H1 (cell line): Measurements from ENCODE around the gene OSTN. TPM values are rescaled to one million over a fixed set of nuclear protein-coding genes. Genes with fewer than 3 reads are reported as not detected.

ENCODE experiments used
- CTCF ChIA-PET: fragments of 300-600 bp; sonication (Branson Sonifier 250); formaldehyde crosslinking; loops from one replicate; lab custom pipeline; 2021; ENCODE audit not compliant: partially characterized antibody; lab: Charles Lee
- POLR2A ChIA-PET: fragments of 300-600 bp; sonication (Branson Sonifier 250); formaldehyde crosslinking; loops from one replicate; lab custom pipeline; 2021; ENCODE audit warnings: inconsistent platforms; ENCODE audit not compliant: partially characterized antibody; lab: Charles Lee
- DNase-seq, 2 experiments: peaks; one replicate each; pipeline versions ENCODE4 v3.0.0 to v3.0.0-alpha.2; 2010 to 2022; ENCODE audit warnings: low spot score in 2 of 2, low read depth in 1 of 2, mixed read lengths in 1 of 2
- FAIRE-seq: peaks from 2 replicates; lab custom pipeline; 2011; peaks lifted over from hg19 to GRCh38; lab: Jason Lieb, UNC
- H2AFZ ChIP-seq: 2 replicates; pipeline ENCODE4 v1.8.1; 2012; ENCODE audit warnings: low read length, inconsistent platforms
- H2AK5ac ChIP-seq: 2 replicates; pipeline ENCODE4 v1.6.1; 2013; ENCODE audit warnings: low read depth, low read length
- H2BK120ac ChIP-seq: replicated peaks from 2 replicates; pipeline ENCODE3; 2013; ENCODE audit warnings: low read depth, low read length, inconsistent platforms
- H2BK12ac ChIP-seq: 2 replicates; pipeline ENCODE4 v1.6.1; 2013; ENCODE audit warnings: low read depth, low read length
- H2BK15ac ChIP-seq: 2 replicates; pipeline ENCODE4 v1.6.1; 2013; ENCODE audit warnings: low read length
- H2BK20ac ChIP-seq: 2 replicates; pipeline ENCODE4 v1.6.1; 2013; ENCODE audit warnings: low read length
- H2BK5ac ChIP-seq: 2 replicates; pipeline ENCODE4 v1.6.1; 2013; ENCODE audit warnings: low read depth, low read length
- H3K14ac ChIP-seq: 2 replicates; pipeline ENCODE4 v1.6.1; 2013; ENCODE audit warnings: inconsistent platforms; ENCODE audit not compliant: insufficient read length
- H3K18ac ChIP-seq: 2 replicates; pipeline ENCODE4 v1.6.1; 2013; ENCODE audit warnings: low read length; ENCODE audit errors: extremely low read depth
- H3K23ac ChIP-seq: 2 replicates; pipeline ENCODE4 v1.6.1; 2013; ENCODE audit warnings: inconsistent platforms; ENCODE audit not compliant: insufficient read length
- H3K23me2 ChIP-seq: 2 replicates; pipeline ENCODE4 v1.6.1; 2013; ENCODE audit warnings: low read depth, low read length
- H3K27ac ChIP-seq: 2 replicates; pipeline ENCODE4 v1.6.1; 2011; ENCODE audit warnings: low read depth, low read length, inconsistent platforms
- H3K27me3 ChIP-seq, 4 experiments: replicated peaks in 1 of 4; 1 replicate in 1 of 4; 2 replicates in 3 of 4; pipeline versions ENCODE4 v1.6.1 to v1.8.1; 2011 to 2013; ENCODE audit warnings: low read length in 3 of 4, mild to moderate bottlenecking in 3 of 4, inconsistent platforms in 2 of 4, mixed read lengths in 2 of 4, moderate library complexity in 1 of 4; ENCODE audit not compliant: control insufficient read depth in 3 of 4, insufficient read depth in 3 of 4; ENCODE audit errors: extremely low read depth in 1 of 4
- H3K36me3 ChIP-seq, 4 experiments: 2 replicates each; pipeline versions ENCODE4 v1.6.1 to v1.8.1; 2011 to 2013; ENCODE audit warnings: mild to moderate bottlenecking in 4 of 4, low read length in 3 of 4, moderate library complexity in 2 of 4, control low read depth in 1 of 4, inconsistent platforms in 1 of 4; ENCODE audit not compliant: insufficient read depth in 4 of 4, control insufficient read depth in 2 of 4
- H3K4ac ChIP-seq: replicated peaks from 2 replicates; pipeline ENCODE3; 2013; ENCODE audit warnings: low read length, low read depth, mixed read lengths, inconsistent platforms; ENCODE audit not compliant: insufficient read length
- H3K4me1 ChIP-seq, 4 experiments: replicated peaks in 1 of 4; 1 replicate in 1 of 4; 2 replicates in 3 of 4; pipeline versions ENCODE4 v1.6.1 to v1.8.1; 2011 to 2013; ENCODE audit warnings: low read length in 3 of 4, inconsistent platforms in 2 of 4, mixed read lengths in 1 of 4; ENCODE audit not compliant: insufficient read depth in 4 of 4, control insufficient read depth in 3 of 4
- H3K4me2 ChIP-seq, 2 experiments: 2 replicates each; pipeline versions ENCODE4 v1.6.1 to v1.8.1; 2011 to 2013; ENCODE audit warnings: low read depth in 2 of 2, low read length in 2 of 2, control low read depth in 1 of 2, inconsistent platforms in 1 of 2, mild to moderate bottlenecking in 1 of 2; ENCODE audit not compliant: insufficient read depth in 1 of 2
- H3K4me3 ChIP-seq, 4 experiments: fragments of 200-600, 300-600 bp in 1 of 4; sonication (generic), shearing (Covaris generic), sonication (Bioruptor Twin) in 1 of 4; 2 replicates each; pipeline versions ENCODE4 v1.5.1 to v1.8.1; 2011 to 2016; ENCODE audit warnings: low read length in 4 of 4, low read depth in 3 of 4, control low read depth in 2 of 4, inconsistent platforms in 2 of 4, mild to moderate bottlenecking in 2 of 4, mixed read lengths in 1 of 4, moderate library complexity in 1 of 4; ENCODE audit not compliant: insufficient read depth in 2 of 4; ENCODE audit errors: extremely low read depth in 1 of 4
- H3K56ac ChIP-seq: replicated peaks from 2 replicates; pipeline ENCODE3; 2013; ENCODE audit warnings: low read depth, mild to moderate bottlenecking, mixed read lengths, low read length, inconsistent platforms; ENCODE audit not compliant: insufficient read length
- H3K79me1 ChIP-seq: 2 replicates; pipeline ENCODE4 v1.6.1; 2013; ENCODE audit warnings: low read depth, low read length, control low read depth
- H3K79me2 ChIP-seq, 2 experiments: 2 replicates each; pipeline versions ENCODE4 v1.6.1 to v1.8.1; 2012 to 2013; ENCODE audit warnings: low read length in 2 of 2, mild to moderate bottlenecking in 2 of 2, inconsistent platforms in 1 of 2; ENCODE audit not compliant: insufficient read depth in 2 of 2, control insufficient read depth in 1 of 2
- H3K9ac ChIP-seq, 4 experiments: replicated peaks in 1 of 4; 1 replicate in 1 of 4; 2 replicates in 3 of 4; pipeline versions ENCODE4 v1.6.1 to v1.8.1; 2011 to 2013; ENCODE audit warnings: low read depth in 3 of 4, low read length in 3 of 4, control low read depth in 2 of 4, mild to moderate bottlenecking in 2 of 4, moderate library complexity in 2 of 4, inconsistent platforms in 1 of 4; ENCODE audit errors: extremely low read depth in 1 of 4
- H3K9me3 ChIP-seq, 2 experiments: 2 replicates each; pipeline versions ENCODE4 v1.6.1 to v1.8.1; 2012 to 2013; ENCODE audit warnings: mild to moderate bottlenecking in 2 of 2, moderate library complexity in 2 of 2, control low read depth in 1 of 2, inconsistent platforms in 1 of 2, low read depth in 1 of 2, low read length in 1 of 2, mixed read lengths in 1 of 2; ENCODE audit not compliant: insufficient read depth in 2 of 2
- H4K20me1 ChIP-seq, 2 experiments: replicated peaks in 1 of 2; 2 replicates each; pipeline versions ENCODE3 to v1.8.1; 2011 to 2013; ENCODE audit warnings: inconsistent platforms in 2 of 2, low read length in 2 of 2, mild to moderate bottlenecking in 1 of 2; ENCODE audit not compliant: insufficient read depth in 2 of 2, control insufficient read depth in 1 of 2
- H4K5ac ChIP-seq: 2 replicates; pipeline ENCODE4 v1.6.1; 2013; ENCODE audit warnings: low read length, low read depth, mixed read lengths, inconsistent platforms; ENCODE audit not compliant: insufficient read length
- H4K8ac ChIP-seq: 2 replicates; pipeline ENCODE4 v1.8.0; 2013; ENCODE audit warnings: mild to moderate bottlenecking, moderate library complexity, low read length, inconsistent platforms; ENCODE audit not compliant: insufficient read depth; ENCODE audit errors: extremely low read depth
- H4K91ac ChIP-seq: replicated peaks from 2 replicates; pipeline ENCODE3; 2013; ENCODE audit warnings: low read length, mixed read lengths, inconsistent platforms; ENCODE audit not compliant: insufficient read length
- WGBS, 2 experiments: shearing (Covaris generic) in 1 of 2; methylation state at CpG; one replicate each; pipeline versions ENCODE4 v1.1.6 to v1.1.7; 2013 to 2015; ENCODE audit warnings: low lambda C conversion rate in 2 of 2, mixed read lengths in 2 of 2, inconsistent platforms in 1 of 2, low coverage in 1 of 2, missing lambda C conversion rate in 1 of 2; ENCODE audit not compliant: insufficient replicate concordance in 2 of 2, insufficient coverage in 1 of 2, insufficient read length in 1 of 2; ENCODE audit errors: extremely low coverage in 1 of 2, missing lambda C conversion rate in 1 of 2; 5-methylcytosine and 5-hydroxymethylcytosine counted together
- polyA plus RNA-seq, 7 experiments: library from polyadenylated mRNA; depleted of rRNA in 3 of 7; stranded (reverse) in 5 of 7; unstranded in 2 of 7; fragments of >200 nt in 5 of 7; fragments of 200-250 nt in 2 of 7; gene quantifications; 1 replicate in 5 of 7; 2 replicates in 1 of 7; 4 replicates in 1 of 7; pipeline versions ENCODE4 v1.2.1 to v1.2.3, GENCODE V29; 2011 to 2013; ENCODE audit warnings: missing spikeins in 2 of 7, mixed read lengths in 2 of 7
- total RNA-seq: library from RNA; stranded (reverse); fragmentation: NEBNext Ultra II Directional; extraction: Animal tissue kit (Norgen Biotek cat#: 25700); gene quantifications from 2 replicates; pipeline ENCODE4 v1.2.1, GENCODE V29; 2021
- TF ChIP-seq, protein P1 (sequence below): IDR thresholded peaks from 2 replicates; pipeline ENCODE4 v1.6.1; 2012; ENCODE audit warnings: inconsistent platforms

The OSTN gene
- total and polyA plus RNA-seq, 2 of the 8 experiments (the other 6 are each of a cell fraction or from before 2014, with no cell fraction given): not detected

DNA sequence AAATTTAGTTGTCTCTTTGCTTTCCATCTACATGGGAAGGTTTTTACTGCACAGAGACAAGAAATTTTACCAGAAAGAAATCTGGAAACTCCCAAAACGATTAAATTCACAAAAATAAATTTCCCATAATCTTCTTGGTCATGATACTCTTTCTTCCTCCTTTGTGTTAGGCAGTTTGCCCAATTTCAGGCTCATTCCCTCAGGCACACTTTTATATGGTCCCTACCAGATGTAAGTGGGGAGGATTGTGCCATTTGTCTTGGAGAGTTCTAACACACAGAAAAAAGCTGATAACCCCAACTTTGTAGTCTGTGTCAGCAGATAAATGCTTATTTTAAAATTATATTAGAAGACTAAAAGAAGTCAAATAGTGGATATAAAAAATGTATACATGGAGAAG is 81.1 kb downstream of the OSTN start:
- Histone ChIP-seq H3K23me2 (no peaks in the 10 kb centered on the region), H2AFZ (no peak overlapping the region; the same call in 1 of the 2 replicates), H2BK20ac (no peak overlapping the region), H3K4me1 (no peaks in the 10 kb centered on the region), H3K23ac (no peak overlapping the region), H3K14ac (no peak overlapping the region), H3K56ac (no peak overlapping the region), H3K18ac (no peak overlapping the region), H4K5ac (no peak overlapping the region), H3K27ac (no peak overlapping the region), H3K36me3 (no peaks in the 10 kb centered on the region), H3K4me3 (no peak overlapping the region), H2BK5ac (no peak overlapping the region), H4K20me1 (no peaks in the 10 kb centered on the region), H4K91ac (no peak overlapping the region), H4K8ac (no peak overlapping the region), H3K79me2 (no peaks in the 10 kb centered on the region), H3K9ac (no peak overlapping the region), H2BK120ac (no peak overlapping the region), H3K4me2 (no peak overlapping the region), H2AK5ac (no peak overlapping the region), H2BK15ac (no peak overlapping the region), H3K27me3 (no peaks in the 10 kb centered on the region), H3K79me1 (no peaks in the 10 kb centered on the region), H3K4ac (no peak overlapping the region), H3K9me3 (no peaks in the 10 kb centered on the region), H2BK12ac (no peak overlapping the region)
- 59% methylated on average over 1 of the region's 1 CpG; no CpG with 5 or more reads in 1 of the 2 experiments for WGBS, 2 experiments
- no peak for DNase-seq
- CTCF ChIA-PET: no interaction called here
- POLR2A ChIA-PET: no interaction called here
- TF ChIP-seq, protein P1, sequence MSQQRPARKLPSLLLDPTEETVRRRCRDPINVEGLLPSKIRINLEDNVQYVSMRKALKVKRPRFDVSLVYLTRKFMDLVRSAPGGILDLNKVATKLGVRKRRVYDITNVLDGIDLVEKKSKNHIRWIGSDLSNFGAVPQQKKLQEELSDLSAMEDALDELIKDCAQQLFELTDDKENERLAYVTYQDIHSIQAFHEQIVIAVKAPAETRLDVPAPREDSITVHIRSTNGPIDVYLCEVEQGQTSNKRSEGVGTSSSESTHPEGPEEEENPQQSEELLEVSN: no peak
- no peak for FAIRE-seq
